K562 (cell line): Measurements from ENCODE around the gene SEMA3F. TPM values are rescaled to one million over a fixed set of nuclear protein-coding genes. Genes with fewer than 3 reads are reported as not detected.

ENCODE experiments used
- ATF4 ChIP-seq: fragments of 450-650 bp; formaldehyde crosslinking; IDR thresholded peaks from 2 replicates; pipeline ENCODE4 v1.4.0; 2022; ENCODE audit warnings: mild to moderate bottlenecking, moderate library complexity
- BACH1 ChIP-seq: fragments of 200-800 bp; sonication (Bioruptor generic); IDR thresholded peaks from 2 replicates; pipeline ENCODE4 v1.6.1; 2016; ENCODE audit warnings: missing genetic modification characterization, missing compliant biosample characterization
- CBFB ChIP-seq: sonication (generic); formaldehyde crosslinking; IDR thresholded peaks from 2 replicates; pipeline ENCODE4 v1.4.0; 2020; ENCODE audit warnings: mild to moderate bottlenecking, missing genetic modification reagents
- CC2D1A ChIP-seq: fragments of 450-650 bp; IDR thresholded peaks from 2 replicates; pipeline ENCODE4 v1.6.1; 2017; ENCODE audit warnings: mild to moderate bottlenecking
- CCAR2 ChIP-seq: fragments of 200-400 bp; formaldehyde crosslinking; IDR thresholded peaks from 2 replicates; pipeline ENCODE4 v1.6.1; 2017; ENCODE audit warnings: mild to moderate bottlenecking, low read depth, low read length
- DACH1 ChIP-seq: fragments of 450-650 bp; IDR thresholded peaks from 2 replicates; pipeline ENCODE4 v1.6.1; 2018; ENCODE audit not compliant: partially characterized antibody
- EP400 ChIP-seq: fragments of 450-650 bp; IDR thresholded peaks from 2 replicates; pipeline ENCODE4 v1.6.1; 2017; ENCODE audit warnings: antibody characterized with exemption, mild to moderate bottlenecking, moderate library complexity
- ESRRA ChIP-seq: fragments of 450-650 bp; IDR thresholded peaks from 2 replicates; pipeline ENCODE4 v1.6.1; 2014; ENCODE audit warnings: low read depth, mild to moderate bottlenecking, moderate library complexity, borderline replicate concordance
- GTF2B ChIP-seq: IDR thresholded peaks from 2 replicates; pipeline ENCODE4 v1.6.1; 2011; ENCODE audit not compliant: insufficient read length; ENCODE audit errors: extremely low read depth
- HMGN3 ChIP-seq: IDR thresholded peaks from 2 replicates; pipeline ENCODE4 v1.6.1; 2011; ENCODE audit warnings: borderline replicate concordance, low read depth, mild to moderate bottlenecking, mixed read lengths, low read length; ENCODE audit not compliant: insufficient read length; ENCODE audit errors: extremely low read depth
- MAX ChIP-seq: sonication (generic); formaldehyde crosslinking; IDR thresholded peaks from 2 replicates; pipeline ENCODE4 v1.9.0; 2022; ENCODE audit warnings: mild to moderate bottlenecking, missing genetic modification reagents
- SAFB ChIP-seq: fragments of 200-400 bp; formaldehyde crosslinking; IDR thresholded peaks from 2 replicates; pipeline ENCODE4 v1.6.1; 2017; ENCODE audit warnings: low read depth, low read length, borderline replicate concordance
- ZBTB49 ChIP-seq: sonication (generic); formaldehyde crosslinking; IDR thresholded peaks from 2 replicates; pipeline ENCODE4 v1.8.0; 2022; ENCODE audit warnings: missing genetic modification reagents, mild to moderate bottlenecking, borderline replicate concordance
- ZFP30 ChIP-seq: fragments of 250-450 bp; sonication (Bioruptor Pico); IDR thresholded peaks from 2 replicates; pipeline ENCODE4 v1.8.0; 2022; ENCODE audit warnings: moderate library complexity, mild to moderate bottlenecking, inconsistent platforms, borderline replicate concordance
- ZNF609 ChIP-seq: sonication (generic); formaldehyde crosslinking; IDR thresholded peaks from 2 replicates; pipeline ENCODE4 v1.8.1; 2023; ENCODE audit warnings: missing genetic modification reagents, mild to moderate bottlenecking, borderline replicate concordance
- ZNF695 ChIP-seq: fragments of 450-650 bp; formaldehyde crosslinking; IDR thresholded peaks from 2 replicates; pipeline ENCODE4 v1.4.0; 2020; ENCODE audit warnings: mild to moderate bottlenecking, moderate library complexity
- polyA plus RNA-seq, 8 experiments: library from polyadenylated mRNA; depleted of rRNA in 4 of 8; stranded (reverse) in 5 of 8; unstranded in 3 of 8; fragments of >200 nt; fragmentation: Nextera tagmentation in 2 of 8; fragmentation: Illumina TruSeq in 1 of 8; extraction: Ambion mirVana in 2 of 8; extraction: Trizol in 1 of 8; gene quantifications; 2 replicates each; pipeline versions ENCODE4 v1.2.1 to v1.2.3, GENCODE V29; 2011 to 2014; ENCODE audit warnings: inconsistent platforms in 1 of 8, missing spikeins in 1 of 8
- total RNA-seq, 7 experiments: library from RNA; depleted of rRNA in 6 of 7; stranded (reverse); fragments of >200 nt in 6 of 7; fragmentation: Illumina TruSeq in 2 of 7; extraction: Trizol in 2 of 7; gene quantifications; 2 replicates each; pipeline versions ENCODE4 v1.2.1 to v1.2.3, GENCODE V29; 2011 to 2021; ENCODE audit warnings: low replicate concordance in 1 of 7

Gene SEMA3F
- total and polyA plus RNA-seq, 9 of the 15 experiments (the other 6 are each of a cell fraction or from before 2014, with no cell fraction given), result 0.58 to 3.0 (median 2.0) TPM; not detected in 2

- TF ChIP-seq EP400 (no peak), SAFB (0 out of 2 replicates have a peak, but pooled peaks have one; percentile 31), MAX (CRISPR knock-in tag) (peak; percentile 81), ATF4 (CRISPR knock-in tag) (no peak), HMGN3 (peak; percentile 24), ZNF609 (CRISPR knock-in tag) (no peak), GTF2B (no peak), CC2D1A (peak; percentile 75; the same call in 1 of the 2 replicates), CCAR2 (no peak), ESRRA (0 out of 2 replicates have a peak, but pooled peaks have one; percentile 21), CBFB (no peak; the same call in 1 of the 2 replicates), ZNF695 (no peak), ZFP30 (CRISPR knock-in tag) (no peak), DACH1 (no peak), BACH1 (tag) (no peak), ZBTB49 (no peak)
Measured at GRCh38 chr3:50194128-50194902, 39.2 kb downstream of the SEMA3F start (continued).
